ENCODE results near the gene SEMA5B.

Gene SEMA5B

GRCh38 chr3:123036352-123037014, 8.9 kb upstream of the SEMA5B start:
- no peak overlapping the region for H3K4me3 ChIP-seq (ENCODE audit: low read length)
- peak; percentile 69 for DNase-seq (ENCODE audit: low read depth)
- TF ChIP-seq, protein P1, sequence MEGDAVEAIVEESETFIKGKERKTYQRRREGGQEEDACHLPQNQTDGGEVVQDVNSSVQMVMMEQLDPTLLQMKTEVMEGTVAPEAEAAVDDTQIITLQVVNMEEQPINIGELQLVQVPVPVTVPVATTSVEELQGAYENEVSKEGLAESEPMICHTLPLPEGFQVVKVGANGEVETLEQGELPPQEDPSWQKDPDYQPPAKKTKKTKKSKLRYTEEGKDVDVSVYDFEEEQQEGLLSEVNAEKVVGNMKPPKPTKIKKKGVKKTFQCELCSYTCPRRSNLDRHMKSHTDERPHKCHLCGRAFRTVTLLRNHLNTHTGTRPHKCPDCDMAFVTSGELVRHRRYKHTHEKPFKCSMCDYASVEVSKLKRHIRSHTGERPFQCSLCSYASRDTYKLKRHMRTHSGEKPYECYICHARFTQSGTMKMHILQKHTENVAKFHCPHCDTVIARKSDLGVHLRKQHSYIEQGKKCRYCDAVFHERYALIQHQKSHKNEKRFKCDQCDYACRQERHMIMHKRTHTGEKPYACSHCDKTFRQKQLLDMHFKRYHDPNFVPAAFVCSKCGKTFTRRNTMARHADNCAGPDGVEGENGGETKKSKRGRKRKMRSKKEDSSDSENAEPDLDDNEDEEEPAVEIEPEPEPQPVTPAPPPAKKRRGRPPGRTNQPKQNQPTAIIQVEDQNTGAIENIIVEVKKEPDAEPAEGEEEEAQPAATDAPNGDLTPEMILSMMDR (conservative IDR thresholded peaks at IDR 0.05; ENCODE audit: low read length): no peak

DNA sequence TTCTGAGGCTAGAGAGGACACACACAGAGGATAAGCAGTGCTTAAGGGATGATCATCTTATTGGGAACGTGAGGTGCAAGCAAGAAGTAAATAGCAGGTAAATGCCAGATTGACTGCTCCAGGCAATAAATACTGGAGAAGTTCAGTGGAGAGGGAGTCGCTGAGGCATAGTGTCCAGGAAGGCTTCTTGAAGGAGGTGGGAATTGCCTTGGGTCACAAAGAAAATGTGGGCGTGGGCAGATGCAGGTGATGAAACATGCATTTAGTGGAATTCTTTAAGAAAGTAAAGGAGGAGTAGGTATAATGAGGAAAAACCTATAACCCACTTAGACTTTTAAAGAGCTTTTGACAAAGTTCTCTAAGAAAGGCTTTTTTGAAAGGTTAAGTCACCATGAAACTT, 7.4 kb upstream of the SEMA5B start:
- TF ChIP-seq, protein P1 (conservative IDR thresholded peaks at IDR 0.05; ENCODE audit: low read length): no peak
- DNase-seq (ENCODE audit: low read depth): no peak
- H3K4me3 ChIP-seq (ENCODE audit: low read length): no peak overlapping the region

- no peak for DNase-seq (ENCODE audit: low read depth)
- TF ChIP-seq, protein P1 (conservative IDR thresholded peaks at IDR 0.05; ENCODE audit: low read length): no peak
- H3K4me3 ChIP-seq (ENCODE audit: low read length): no peak overlapping the region
Observed at GRCh38 chr3:123034120-123034519, 6.6 kb upstream of the SEMA5B start.

DNA sequence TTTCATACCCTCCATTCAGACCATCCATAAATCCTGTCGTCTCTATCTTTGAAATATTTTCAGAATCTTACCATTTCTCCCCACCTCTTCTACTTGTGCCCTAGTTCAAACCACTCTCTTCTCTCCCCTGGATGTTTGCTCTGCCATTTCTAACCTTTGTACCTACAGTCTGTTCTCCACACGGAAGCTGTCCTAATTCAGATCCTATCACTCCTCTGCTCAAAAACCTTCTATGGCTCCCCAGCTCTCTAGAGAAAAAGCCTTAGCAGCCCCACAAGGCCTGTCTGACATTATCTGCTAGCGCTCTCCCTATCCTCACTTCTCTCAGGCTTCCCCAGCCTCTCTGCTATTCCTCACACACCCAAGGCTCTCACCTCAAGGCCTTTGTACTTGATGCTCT, 4.5 kb upstream of the SEMA5B start:
- no peak overlapping the region for H3K4me3 ChIP-seq (ENCODE audit: low read length)
- no peak for DNase-seq (ENCODE audit: low read depth)
- TF ChIP-seq, protein P1 (conservative IDR thresholded peaks at IDR 0.05; ENCODE audit: low read length): no peak

DNA sequence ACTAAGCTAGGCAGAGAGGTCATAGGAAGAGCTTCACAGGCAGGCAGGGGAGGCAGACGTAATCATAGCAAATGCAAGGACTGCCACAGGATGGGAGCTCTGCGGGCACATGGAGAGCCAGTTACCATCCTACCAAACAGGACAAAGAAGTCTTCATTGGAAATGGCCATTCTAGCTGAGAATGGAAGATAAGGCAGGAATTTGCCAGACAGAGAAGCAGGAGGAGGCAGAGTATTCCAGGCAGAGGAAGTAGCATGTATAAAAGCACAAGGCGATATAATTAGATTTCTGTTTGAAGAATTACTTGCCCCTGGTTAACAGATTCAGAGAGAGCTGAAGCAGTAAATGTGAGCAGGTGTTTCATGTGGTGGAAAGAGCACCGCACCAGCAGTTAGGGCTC, 3.5 kb upstream of the SEMA5B start:
- no peak overlapping the region for H3K4me3 ChIP-seq (ENCODE audit: low read length)
- TF ChIP-seq, protein P1 (conservative IDR thresholded peaks at IDR 0.05; ENCODE audit: low read length): no peak
- DNase-seq (ENCODE audit: low read depth): no peak

DNA sequence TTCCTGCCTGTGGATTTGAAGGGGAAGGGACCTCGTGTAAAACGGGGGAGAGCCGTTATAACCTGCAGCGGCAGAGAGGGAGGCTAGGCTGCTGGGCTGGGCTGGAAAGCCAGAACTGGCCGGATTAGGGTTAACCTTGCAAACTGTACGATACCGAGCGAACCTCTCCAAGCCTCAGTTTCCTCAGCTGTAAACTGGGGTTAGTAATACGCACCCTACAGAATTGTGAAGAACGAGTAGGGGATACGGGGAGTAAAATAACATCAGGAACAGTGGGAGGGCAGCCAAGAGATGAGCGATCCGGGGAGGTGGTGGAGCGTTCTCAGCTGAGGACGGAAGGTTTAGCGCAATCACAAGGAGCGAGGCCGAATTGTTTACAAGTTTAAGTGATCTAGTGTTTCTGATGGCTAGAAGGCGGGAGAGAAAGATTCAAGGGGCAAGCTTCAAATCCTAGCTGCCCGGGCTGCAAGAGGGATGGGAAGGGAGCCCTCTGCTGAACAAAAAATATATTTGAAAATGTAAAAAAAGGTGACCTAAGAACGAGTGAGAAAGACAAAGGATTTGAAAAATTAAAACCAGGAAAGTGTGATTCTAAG, 768 bp upstream of the SEMA5B start:
- H3K4me3 ChIP-seq (ENCODE audit: low read length): peak overlapping the region; percentile 47
- TF ChIP-seq, protein P1 (conservative IDR thresholded peaks at IDR 0.05; ENCODE audit: low read length): peak; percentile 64
- peak; percentile 75 for DNase-seq (ENCODE audit: low read depth)

All from AG10803 (cell line).